Glomerular endothelial cell (primary cell): ENCODE measurements around the gene SARM1. TPM values are rescaled to one million over a fixed set of nuclear protein-coding genes. Genes with fewer than 3 reads are reported as not detected.
"Not testable (repeated sequence)": the region's sequence is repeated elsewhere in the genome, so short reads cannot be mapped to it uniquely, and the experiment has no call there.

Experiments used
- DNase-seq: peaks from one replicate; pipeline ENCODE4 v3.0.0-alpha.2; 2011; ENCODE audit warnings: low read depth, low spot score; ENCODE audit errors: extremely low read depth
- total RNA-seq: library from RNA; depleted of rRNA; stranded (reverse); fragments of >200 nt; gene quantifications from 2 replicates; pipeline ENCODE4 v1.2.3, GENCODE V29; 2015

SARM1 gene
- 4.7 and 6.7 TPM in 2 replicates for total RNA-seq

GRCh38 chr17:28371245-28372202, at the start of gene SARM1:
TSS of gene SARM1 (plus strand) at chr17:28371694. CDS start at chr17:28372033, 339 bp downstream.
- no peak for DNase-seq

DNA sequence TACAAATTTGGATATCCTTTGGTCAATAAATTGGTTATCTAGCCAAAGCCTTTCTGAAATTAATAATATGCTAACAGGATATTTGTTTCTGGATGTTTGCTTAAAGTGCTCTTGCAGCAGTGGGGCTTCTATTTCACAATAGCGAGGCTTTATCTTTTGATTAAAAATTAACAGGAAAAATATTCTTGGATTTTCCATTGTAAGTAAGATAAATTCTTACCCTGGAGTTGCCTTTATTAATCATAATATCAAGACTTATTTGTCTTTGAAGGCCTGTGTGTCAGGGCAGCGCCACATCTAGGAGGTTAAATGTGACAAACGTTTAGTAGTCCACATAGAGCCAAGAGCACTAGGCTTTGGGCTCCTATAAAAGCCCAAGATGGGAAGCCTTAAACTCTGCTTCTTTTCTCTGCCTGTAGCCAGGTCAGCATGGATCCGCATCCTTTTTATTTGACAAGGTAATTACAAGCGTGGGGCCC, 47.2 kb upstream of the SARM1 start:
- DNase-seq, result no peak

GRCh38 chr17:28324781-28325180, 46.7 kb upstream of the SARM1 start:
- no peak for DNase-seq

DNA sequence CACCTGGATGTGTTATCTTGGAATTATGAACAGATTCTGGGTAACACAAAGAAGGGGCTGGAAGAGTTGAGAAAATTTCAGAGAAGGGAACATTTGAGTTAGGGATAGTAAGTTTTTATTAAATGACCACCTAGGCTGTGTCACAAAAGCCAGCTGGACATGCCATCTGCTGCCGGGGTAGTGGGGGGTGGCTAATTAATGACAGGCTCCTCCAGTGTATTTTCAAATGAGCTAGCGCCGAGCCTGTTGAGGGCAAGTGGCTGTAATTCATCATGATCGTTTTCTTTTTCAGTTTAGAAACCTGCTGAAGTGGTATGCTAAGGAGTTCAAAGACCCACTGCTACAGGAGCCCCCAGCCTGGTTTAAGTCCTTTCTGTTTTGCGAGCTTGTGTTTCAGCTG, 46.3 kb upstream of the SARM1 start:
- DNase-seq, result no peak

GRCh38 chr17:28326114-28326513, 45.4 kb upstream of the SARM1 start:
- DNase-seq, result no peak

GRCh38 chr17:28327031-28327607, 44.4 kb upstream of the SARM1 start:
- DNase-seq, result no peak

DNA sequence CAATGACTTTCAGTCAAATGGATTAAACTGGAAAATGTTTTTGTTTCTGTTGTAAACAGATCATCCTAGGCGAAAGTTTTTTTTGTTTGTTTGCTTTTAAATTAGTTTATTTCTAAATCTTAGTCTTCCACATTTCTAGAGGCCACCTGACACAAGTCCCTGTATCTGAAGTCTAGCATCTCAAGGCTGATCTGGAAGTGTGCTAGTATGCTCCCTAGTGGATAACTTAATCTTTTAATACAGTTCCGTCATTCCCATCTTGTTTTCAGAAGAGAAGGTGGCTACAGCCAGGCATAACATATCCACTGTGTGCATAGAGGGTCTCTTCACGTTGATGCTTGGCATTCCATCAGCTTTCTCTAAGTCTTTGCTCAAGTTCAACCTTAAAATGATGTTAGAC, 43.8 kb upstream of the SARM1 start:
- DNase-seq, result no peak

DNA sequence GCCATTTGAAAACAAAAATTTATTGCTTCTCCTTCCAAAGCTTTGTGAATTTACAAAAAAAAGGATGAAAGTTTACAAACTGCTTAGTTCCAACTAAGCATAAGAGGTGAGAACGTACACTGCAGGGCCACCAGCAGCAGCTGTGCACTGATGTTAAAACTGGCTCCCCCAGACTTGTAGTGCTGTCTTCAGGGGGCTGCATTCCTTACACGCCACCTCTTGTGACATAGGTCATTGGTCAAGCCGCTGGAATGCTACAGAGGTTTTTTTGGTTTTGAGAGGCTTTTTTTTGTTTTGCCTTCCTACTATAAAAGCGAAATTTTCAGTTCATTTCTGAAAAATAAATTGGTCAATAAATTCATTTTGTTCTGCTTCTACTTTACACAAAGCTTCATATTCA, 43.2 kb upstream of the SARM1 start:
- DNase-seq, result no peak

GRCh38 chr17:28330671-28331070, 40.8 kb upstream of the SARM1 start:
- DNase-seq, result no peak

GRCh38 chr17:28331891-28332420, 39.5 kb upstream of the SARM1 start:
- DNase-seq, result no peak

GRCh38 chr17:28333083-28333746, 38.3 kb upstream of the SARM1 start:
- DNase-seq, result no peak

- no peak for DNase-seq
Measured at GRCh38 chr17:28334171-28334570, 37.3 kb upstream of the SARM1 start.

GRCh38 chr17:28334666-28335200, 36.8 kb upstream of the SARM1 start:
- DNase-seq, result no peak

DNA sequence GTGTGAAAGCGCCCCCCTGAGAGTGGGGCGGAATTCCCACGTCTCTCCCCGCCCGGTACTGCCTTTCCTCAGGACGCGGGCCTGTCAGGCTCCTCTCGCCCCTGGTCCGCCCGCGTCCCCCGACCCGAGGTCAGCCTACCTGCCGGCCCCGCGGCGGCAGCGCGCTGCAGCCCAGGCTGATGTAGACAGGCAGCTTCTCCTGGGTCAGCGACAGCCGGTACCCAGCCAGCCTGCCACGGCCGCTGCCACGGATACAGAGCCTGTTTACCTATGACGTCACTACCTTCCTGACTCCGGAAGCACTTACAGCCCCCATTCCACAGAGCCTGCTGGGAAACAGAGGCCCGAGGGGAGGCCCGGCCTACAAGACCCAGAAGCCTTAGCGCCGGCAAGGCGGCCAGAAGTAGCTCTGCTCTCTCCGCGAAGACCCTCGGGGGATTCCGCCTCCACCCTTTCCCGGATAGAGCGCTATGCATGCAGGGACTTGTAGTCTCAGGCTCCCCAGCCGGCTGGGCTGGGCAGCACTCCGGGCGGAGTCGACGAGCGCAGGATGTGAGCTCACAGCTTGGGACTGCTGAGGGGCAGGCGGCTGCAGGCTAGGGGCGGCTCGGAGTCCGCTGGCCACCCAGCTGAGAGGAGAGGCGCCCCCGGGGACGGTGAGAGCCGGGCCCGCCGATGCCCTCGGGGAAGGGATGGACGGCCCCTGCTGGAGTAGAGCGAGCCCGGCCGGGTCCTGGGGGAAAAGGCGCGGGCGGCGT, 36.1 kb upstream of the SARM1 start, which contains the start of the genes IFT20 and TNFAIP1:
IFT20 (minus strand) TSS at position 272 of the 758 bp plus-strand sequence. CDS start 3,487 bp downstream, outside the sequence.
TNFAIP1 (plus strand) TSS at position 561 of the 758 bp plus-strand sequence. CDS start 3,761 bp downstream, outside the sequence.
- DNase-seq, result peak; percentile 96

- DNase-seq, result peak; percentile 79
Measured at GRCh38 chr17:28335959-28336871, 35.3 kb upstream of the SARM1 start.

GRCh38 chr17:28338056-28338768, 33.3 kb upstream of the SARM1 start:
- DNase-seq, result peak; percentile 54

- not testable (repeated sequence) for DNase-seq
Measured at GRCh38 chr17:28338769-28339212, 32.7 kb upstream of the SARM1 start.

DNA sequence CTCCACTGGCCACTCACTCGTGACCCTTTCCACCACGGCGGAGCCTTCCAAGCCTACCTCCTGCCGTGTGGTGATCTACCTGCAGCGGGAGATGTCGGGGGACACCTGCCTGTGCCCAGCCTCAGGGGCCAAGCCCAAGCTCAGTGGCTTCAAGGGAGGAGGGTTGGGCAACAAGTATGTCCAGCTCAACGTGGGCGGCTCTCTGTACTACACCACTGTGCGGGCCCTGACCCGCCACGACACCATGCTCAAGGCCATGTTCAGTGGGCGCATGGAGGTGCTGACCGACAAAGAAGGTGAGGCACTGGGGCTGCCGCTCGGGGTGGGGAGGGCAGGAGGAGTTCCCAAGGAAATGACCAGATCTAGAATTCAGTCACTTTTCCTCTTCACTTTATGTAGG, 32.1 kb upstream of the SARM1 start:
- no peak for DNase-seq
